ENCODE measurements around the gene GRK6. TPM values are rescaled to one million over a fixed set of nuclear protein-coding genes. Genes with fewer than 3 reads are reported as not detected.

The GRK6 gene
- total RNA-seq, 2 donors from 2014 or later: 28.6 to 32.4 TPM

DNA sequence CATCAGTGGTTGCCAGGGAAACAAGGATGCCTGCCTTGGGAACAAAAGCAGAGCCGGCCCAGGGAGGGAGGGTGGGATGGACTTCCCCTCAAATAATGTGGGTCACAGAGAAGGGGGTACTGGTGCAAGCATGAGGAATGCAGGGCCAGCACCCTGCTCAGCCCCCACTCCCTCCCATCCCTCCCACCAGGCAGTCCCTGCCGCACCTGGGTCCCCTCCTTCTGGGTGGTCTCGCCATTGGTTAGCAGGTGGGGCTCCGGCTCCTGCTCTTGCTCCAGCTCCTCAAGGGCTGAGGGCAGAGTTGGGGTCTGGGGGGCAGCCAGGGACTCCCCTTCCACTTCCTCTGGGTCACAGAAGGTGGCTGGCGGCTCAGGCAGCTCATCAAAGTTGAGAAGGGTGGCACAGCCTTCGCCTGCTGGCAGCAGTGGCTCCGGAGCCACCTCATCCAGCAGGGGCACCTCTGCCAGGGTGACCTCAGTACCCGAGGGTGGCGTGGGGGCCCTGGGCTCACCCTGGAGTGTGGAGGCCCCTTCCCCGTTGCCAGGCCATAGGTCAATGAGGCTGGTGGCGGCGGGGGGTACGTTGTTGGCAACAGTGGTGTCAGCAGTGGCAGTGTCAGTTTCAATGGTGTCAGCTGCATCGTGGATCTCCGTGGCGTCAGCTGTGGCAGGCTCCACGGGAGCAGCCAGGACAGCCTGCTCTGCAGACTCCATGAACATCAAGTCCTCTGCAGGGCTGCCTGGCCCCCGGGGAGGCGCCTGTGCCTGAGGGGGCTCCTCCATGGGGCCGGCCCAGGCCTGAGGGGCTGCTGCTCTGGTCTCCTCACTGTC is 31.6 kb downstream of the GRK6 start:
- WGBS: 86% methylated on average over 18 of the region's 20 CpGs
- Histone ChIP-seq H3K36me3 (no peaks in the 10 kb centered on the region), H3K27me3 (replicated peaks; ENCODE audit: insufficient read depth) (no peaks in the 10 kb centered on the region), H3K4me3 (no peak overlapping the region), H3K9me3 (no peaks in the 10 kb centered on the region), H3K27ac (no peak overlapping the region), H3K4me1 (replicated peaks) (no peaks in the 10 kb centered on the region)
- no peak for DNase-seq (ENCODE audit: low spot score)
- intact Hi-C loops (cut with DNase I): loop anchor here (5.0 kb wide), 1 partner anchor 141 kb away; no protein-coding TSS in a partner anchor
- no peak for TF ChIP-seq POLR2AphosphoS5 (IDR thresholded peaks at IDR 0.05)
- TF ChIP-seq, protein P1, sequence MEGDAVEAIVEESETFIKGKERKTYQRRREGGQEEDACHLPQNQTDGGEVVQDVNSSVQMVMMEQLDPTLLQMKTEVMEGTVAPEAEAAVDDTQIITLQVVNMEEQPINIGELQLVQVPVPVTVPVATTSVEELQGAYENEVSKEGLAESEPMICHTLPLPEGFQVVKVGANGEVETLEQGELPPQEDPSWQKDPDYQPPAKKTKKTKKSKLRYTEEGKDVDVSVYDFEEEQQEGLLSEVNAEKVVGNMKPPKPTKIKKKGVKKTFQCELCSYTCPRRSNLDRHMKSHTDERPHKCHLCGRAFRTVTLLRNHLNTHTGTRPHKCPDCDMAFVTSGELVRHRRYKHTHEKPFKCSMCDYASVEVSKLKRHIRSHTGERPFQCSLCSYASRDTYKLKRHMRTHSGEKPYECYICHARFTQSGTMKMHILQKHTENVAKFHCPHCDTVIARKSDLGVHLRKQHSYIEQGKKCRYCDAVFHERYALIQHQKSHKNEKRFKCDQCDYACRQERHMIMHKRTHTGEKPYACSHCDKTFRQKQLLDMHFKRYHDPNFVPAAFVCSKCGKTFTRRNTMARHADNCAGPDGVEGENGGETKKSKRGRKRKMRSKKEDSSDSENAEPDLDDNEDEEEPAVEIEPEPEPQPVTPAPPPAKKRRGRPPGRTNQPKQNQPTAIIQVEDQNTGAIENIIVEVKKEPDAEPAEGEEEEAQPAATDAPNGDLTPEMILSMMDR (IDR thresholded peaks at IDR 0.05): no peak

DNA sequence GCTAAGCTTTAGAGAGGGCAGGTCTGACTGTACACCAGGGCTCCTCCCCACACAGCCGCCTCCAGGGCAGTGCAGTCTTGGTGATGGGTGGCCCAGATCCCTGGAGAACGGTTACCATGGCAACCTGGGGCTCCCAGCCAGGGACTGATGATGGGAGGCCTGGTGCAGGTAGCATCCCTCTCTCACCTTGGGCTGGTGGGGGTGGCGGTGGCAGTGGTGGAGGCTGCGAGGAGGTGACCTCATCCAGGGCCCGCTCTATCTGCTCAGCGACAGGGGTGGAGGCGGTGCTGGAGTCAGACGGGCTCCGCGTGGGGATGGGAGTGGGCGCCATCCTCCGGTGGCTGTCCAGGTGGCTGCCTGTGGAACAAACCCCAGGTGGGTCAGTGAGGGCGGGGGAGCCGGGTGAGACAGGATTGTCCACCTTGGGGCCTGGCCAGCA is 32.5 kb downstream of the GRK6 start:
- H3K4me3 ChIP-seq: no peak overlapping the region
- no peaks in the 10 kb centered on the region for H3K9me3 ChIP-seq
- no peaks in the 10 kb centered on the region for H3K4me1 ChIP-seq (replicated peaks)
- no peak for DNase-seq (ENCODE audit: low spot score)
- no peaks in the 10 kb centered on the region for H3K27me3 ChIP-seq (replicated peaks; ENCODE audit: insufficient read depth)
- TF ChIP-seq POLR2AphosphoS5 (IDR thresholded peaks at IDR 0.05) (no peak), POLR2A (IDR thresholded peaks at IDR 0.05) (no peak)
- TF ChIP-seq, protein P1 (IDR thresholded peaks at IDR 0.05): no peak
- 82% methylated on average over 14 of the region's 14 CpGs for WGBS
- no peaks in the 10 kb centered on the region for H3K36me3 ChIP-seq
- H3K27ac ChIP-seq: no peak overlapping the region
- intact Hi-C loops (cut with DNase I): loop anchor here (5.0 kb wide), 1 partner anchor 142 kb away; no protein-coding TSS in a partner anchor

DNA sequence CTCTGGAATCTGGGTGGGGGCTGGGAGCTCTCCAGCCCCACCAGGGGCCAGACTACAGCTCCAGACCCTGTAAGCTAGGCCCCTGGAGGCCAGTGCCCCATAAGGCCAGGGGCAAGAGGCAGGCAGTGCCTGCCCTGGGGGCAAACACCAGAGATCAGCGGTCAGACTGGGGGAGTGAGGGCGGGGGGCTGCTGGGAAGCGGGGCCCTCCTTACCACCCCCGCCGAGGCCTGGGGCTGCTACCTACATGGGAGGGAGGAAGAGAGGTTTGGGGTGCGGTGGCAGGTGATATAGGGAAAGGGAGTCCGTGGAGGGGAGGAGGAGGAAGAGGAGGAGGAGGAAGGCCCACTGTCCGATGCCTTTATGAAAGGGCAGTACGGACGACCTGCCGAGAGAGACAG is 32.9 kb downstream of the GRK6 start:
- H3K9me3 ChIP-seq: no peaks in the 10 kb centered on the region
- intact Hi-C loops (cut with DNase I): loop anchor here (5.0 kb wide), 1 partner anchor 142 kb away; no protein-coding TSS in a partner anchor
- no peaks in the 10 kb centered on the region for H3K27me3 ChIP-seq (replicated peaks; ENCODE audit: insufficient read depth)
- WGBS: 80% methylated on average over 11 of the region's 11 CpGs
- no peak overlapping the region for H3K4me3 ChIP-seq
- no peak for TF ChIP-seq POLR2A (IDR thresholded peaks at IDR 0.05)
- TF ChIP-seq, protein P1 (IDR thresholded peaks at IDR 0.05): no peak
- TF ChIP-seq POLR2AphosphoS5 (IDR thresholded peaks at IDR 0.05): no peak
- H3K4me1 ChIP-seq (replicated peaks): no peaks in the 10 kb centered on the region
- no peaks in the 10 kb centered on the region for H3K36me3 ChIP-seq
- no peak for DNase-seq (ENCODE audit: low spot score)
- H3K27ac ChIP-seq: no peak overlapping the region

DNA sequence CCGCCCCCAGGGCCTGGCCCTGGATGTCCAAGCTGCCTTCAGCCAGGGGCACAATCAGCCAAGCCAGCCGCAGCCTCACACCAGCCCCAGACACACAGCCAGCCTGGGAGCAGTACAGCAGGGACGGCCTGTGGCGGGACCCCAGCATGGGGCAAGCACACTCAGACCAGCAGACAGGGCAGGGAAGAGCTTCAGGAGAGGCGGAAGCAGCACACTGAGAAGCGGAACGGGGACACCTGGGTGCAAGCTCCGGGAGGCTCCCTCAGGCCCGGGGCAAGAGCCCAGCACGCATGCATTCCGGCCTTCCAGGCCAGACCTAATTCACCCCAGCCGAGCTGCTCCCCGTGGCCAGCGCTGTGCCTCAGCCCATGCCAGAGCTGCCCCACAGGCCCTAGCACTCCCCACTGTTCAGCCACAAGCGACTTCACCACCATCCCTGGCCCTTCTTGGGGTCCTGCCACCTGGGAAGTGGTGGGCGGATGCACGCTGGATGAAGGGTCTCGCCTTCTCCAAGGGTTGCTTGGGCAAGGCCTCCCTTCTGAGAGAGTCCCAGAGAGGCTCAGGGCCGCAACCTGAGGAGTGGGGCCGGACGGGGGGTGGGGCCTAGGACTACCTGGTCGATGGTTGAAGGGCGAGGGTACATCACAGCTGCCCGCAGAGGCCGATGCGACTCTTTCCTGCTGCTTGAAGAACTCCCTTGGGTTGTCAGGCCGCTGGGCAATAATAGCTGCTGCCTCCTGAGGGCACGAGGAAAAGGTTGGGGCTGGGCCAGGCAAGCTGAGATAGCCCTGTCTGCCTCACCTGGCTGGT is 33.5 kb downstream of the GRK6 start:
- Histone ChIP-seq H3K4me3 (no peak overlapping the region), H3K4me1 (replicated peaks) (no peaks in the 10 kb centered on the region), H3K27me3 (replicated peaks; ENCODE audit: insufficient read depth) (no peaks in the 10 kb centered on the region), H3K27ac (no peak overlapping the region), H3K36me3 (no peaks in the 10 kb centered on the region), H3K9me3 (no peaks in the 10 kb centered on the region)
- TF ChIP-seq POLR2A (IDR thresholded peaks at IDR 0.05) (no peak), POLR2AphosphoS5 (IDR thresholded peaks at IDR 0.05) (no peak)
- TF ChIP-seq, protein P1 (IDR thresholded peaks at IDR 0.05): no peak
- intact Hi-C loops (cut with DNase I): loop anchor here (5.0 kb wide), 1 partner anchor 143 kb away; no protein-coding TSS in a partner anchor
- no peak for DNase-seq (ENCODE audit: low spot score)
- WGBS: 92% methylated on average over 28 of the region's 28 CpGs

Measured in prostate gland (tissue), 2 donors.